Neural progenitor cell (in vitro differentiated cells): Measurements from ENCODE around the gene LRRC45.

Source experiments
- EZH2 ChIP-seq: fragments of 200-600 bp; sonication (generic); IDR thresholded peaks from 2 replicates; pipeline ENCODE4 v1.6.1; 2017; ENCODE audit warnings: antibody characterized with exemption, mild to moderate bottlenecking, moderate library complexity
- EZH2phosphoT487 ChIP-seq: fragments of 200-600 bp; sonication (generic); IDR thresholded peaks from 2 replicates; pipeline ENCODE4 v1.6.1; 2017; ENCODE audit warnings: antibody characterized with exemption
- TF ChIP-seq, protein P1 (sequence below): fragments of 200-600 bp; sonication (generic); IDR thresholded peaks from 2 replicates; pipeline ENCODE4 v1.5.1; 2017; ENCODE audit warnings: antibody characterized with exemption, mild to moderate bottlenecking

DNA sequence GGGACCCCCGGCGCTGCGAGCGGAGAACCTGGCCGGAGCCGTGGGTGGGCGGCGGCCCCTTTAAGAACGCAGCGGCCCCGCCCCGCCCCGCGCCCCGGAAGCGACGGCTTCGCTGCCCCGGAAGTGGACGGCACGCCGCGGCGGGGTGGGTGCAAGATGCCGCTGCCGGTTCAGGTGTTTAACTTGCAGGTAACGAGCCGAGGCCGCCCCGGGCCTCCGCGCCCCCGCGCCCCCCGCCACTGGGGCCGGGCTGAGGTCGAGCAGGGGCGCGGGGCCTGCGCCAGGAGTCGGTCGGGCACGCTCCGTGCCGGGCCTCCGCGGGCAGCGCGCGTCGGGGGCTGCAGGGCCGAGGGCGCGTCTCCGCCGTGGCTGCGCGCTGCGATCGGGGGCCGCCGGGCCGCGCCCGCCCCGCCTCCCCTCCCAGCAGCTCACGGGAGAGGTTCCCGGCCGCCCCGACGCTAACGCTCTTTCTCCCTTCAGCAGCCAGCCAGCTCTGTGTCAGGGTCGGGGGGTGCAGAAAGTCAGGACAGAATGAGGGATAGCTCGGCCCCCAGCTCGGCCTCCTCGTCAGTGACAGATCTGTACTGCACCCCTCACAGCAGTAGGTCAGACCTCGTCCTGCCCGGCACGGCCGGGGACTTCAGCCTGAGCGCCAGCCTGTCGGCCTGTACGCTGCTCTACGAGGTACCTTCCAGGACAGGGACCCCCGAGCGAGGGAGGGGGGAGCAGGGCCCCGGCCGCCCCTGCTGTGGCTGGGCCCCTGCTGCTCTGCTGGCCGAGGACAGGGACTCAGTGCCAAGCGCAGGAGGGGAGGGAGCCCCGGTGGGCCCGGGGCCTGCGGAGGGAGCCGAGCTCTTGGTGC lies 28.9 kb downstream of the LRRC45 start, which contains the start of the genes GPS1 and RFNG:
- TF ChIP-seq, protein P1, sequence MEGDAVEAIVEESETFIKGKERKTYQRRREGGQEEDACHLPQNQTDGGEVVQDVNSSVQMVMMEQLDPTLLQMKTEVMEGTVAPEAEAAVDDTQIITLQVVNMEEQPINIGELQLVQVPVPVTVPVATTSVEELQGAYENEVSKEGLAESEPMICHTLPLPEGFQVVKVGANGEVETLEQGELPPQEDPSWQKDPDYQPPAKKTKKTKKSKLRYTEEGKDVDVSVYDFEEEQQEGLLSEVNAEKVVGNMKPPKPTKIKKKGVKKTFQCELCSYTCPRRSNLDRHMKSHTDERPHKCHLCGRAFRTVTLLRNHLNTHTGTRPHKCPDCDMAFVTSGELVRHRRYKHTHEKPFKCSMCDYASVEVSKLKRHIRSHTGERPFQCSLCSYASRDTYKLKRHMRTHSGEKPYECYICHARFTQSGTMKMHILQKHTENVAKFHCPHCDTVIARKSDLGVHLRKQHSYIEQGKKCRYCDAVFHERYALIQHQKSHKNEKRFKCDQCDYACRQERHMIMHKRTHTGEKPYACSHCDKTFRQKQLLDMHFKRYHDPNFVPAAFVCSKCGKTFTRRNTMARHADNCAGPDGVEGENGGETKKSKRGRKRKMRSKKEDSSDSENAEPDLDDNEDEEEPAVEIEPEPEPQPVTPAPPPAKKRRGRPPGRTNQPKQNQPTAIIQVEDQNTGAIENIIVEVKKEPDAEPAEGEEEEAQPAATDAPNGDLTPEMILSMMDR, result no peak
- TF ChIP-seq EZH2, result no peak
- TF ChIP-seq EZH2phosphoT487, result no peak
